K562 (cell line): ENCODE results near the gene PEX13. TPM values are rescaled to one million over a fixed set of nuclear protein-coding genes. Genes with fewer than 3 reads are reported as not detected.

ENCODE experiments used
- ATF3 ChIP-seq, 2 experiments: fragments of 450-650 bp in 1 of 2; sonication (generic) in 1 of 2; formaldehyde crosslinking in 1 of 2; IDR thresholded peaks in 1 of 2; conservative IDR thresholded peaks in 1 of 2; 2 replicates each; pipeline versions ENCODE4 v1.6.1 to v1.8.1; 2016 to 2023; ENCODE audit warnings: mild to moderate bottlenecking in 2 of 2, moderate library complexity in 2 of 2, inconsistent platforms in 1 of 2, missing genetic modification reagents in 1 of 2
- ESRRB ChIP-seq: fragments of 250-450 bp; sonication (Bioruptor Pico); IDR thresholded peaks from 2 replicates; pipeline ENCODE4 v1.5.0; 2020; ENCODE audit warnings: mild to moderate bottlenecking, moderate library complexity, borderline replicate concordance
- KDM5B ChIP-seq: fragments of 200-600 bp; sonication (generic); IDR thresholded peaks from 2 replicates; pipeline ENCODE4 v1.6.1; 2012; ENCODE audit warnings: low read depth, mild to moderate bottlenecking, moderate library complexity, low read length, control low read depth, inconsistent platforms; ENCODE audit not compliant: insufficient replicate concordance
- MLLT1 ChIP-seq, 2 experiments: fragments of 450-650 bp; IDR thresholded peaks; 2 replicates each; pipeline ENCODE4 v1.6.1; 2016
- NFRKB ChIP-seq: fragments of 450-650 bp; IDR thresholded peaks from 2 replicates; pipeline ENCODE4 v1.6.1; 2016; ENCODE audit warnings: low read depth
- PTRF ChIP-seq: fragments of 450-650 bp; IDR thresholded peaks from 2 replicates; pipeline ENCODE4 v1.6.1; 2016; ENCODE audit warnings: mild to moderate bottlenecking, missing genetic modification characterization, missing compliant biosample characterization
- TBP ChIP-seq: optimal IDR thresholded peaks from 2 replicates; pipeline ENCODE3; 2011; ENCODE audit warnings: low read depth, low read length, improper control_type of control experiment
- TCF15 ChIP-seq: fragments of 250-450 bp; sonication (Bioruptor Pico); IDR thresholded peaks from 2 replicates; pipeline ENCODE4 v1.8.0; 2022; ENCODE audit warnings: moderate library complexity, mild to moderate bottlenecking, inconsistent platforms
- TGIF2 ChIP-seq: sonication (generic); formaldehyde crosslinking; IDR thresholded peaks from 2 replicates; pipeline ENCODE4 v1.8.1; 2022; ENCODE audit warnings: mild to moderate bottlenecking, missing genetic modification reagents, moderate library complexity
- TOE1 ChIP-seq, 2 experiments: fragments of 450-650 bp in 1 of 2; sonication (generic) in 1 of 2; formaldehyde crosslinking in 1 of 2; IDR thresholded peaks; 2 replicates each; pipeline versions ENCODE4 v1.7.1 to v1.8.0; 2016 to 2022; ENCODE audit warnings: borderline replicate concordance in 2 of 2, mild to moderate bottlenecking in 2 of 2, antibody characterized with exemption in 1 of 2, inconsistent platforms in 1 of 2, low read depth in 1 of 2, missing genetic modification reagents in 1 of 2, moderate library complexity in 1 of 2
- ZBTB33 ChIP-seq: sonication (generic); formaldehyde crosslinking; IDR thresholded peaks from 2 replicates; pipeline ENCODE4 v1.8.1; 2023; ENCODE audit warnings: mild to moderate bottlenecking, missing genetic modification reagents
- ZNF318 ChIP-seq, 2 experiments: fragments of 450-650 bp; IDR thresholded peaks; 2 replicates each; pipeline ENCODE4 v1.6.1; 2016; ENCODE audit warnings: mild to moderate bottlenecking in 2 of 2, borderline replicate concordance in 1 of 2, low read depth in 1 of 2, moderate library complexity in 1 of 2
- polyA plus RNA-seq, 8 experiments: library from polyadenylated mRNA; depleted of rRNA in 4 of 8; stranded (reverse) in 5 of 8; unstranded in 3 of 8; fragments of >200 nt; fragmentation: Nextera tagmentation in 2 of 8; fragmentation: Illumina TruSeq in 1 of 8; extraction: Ambion mirVana in 2 of 8; extraction: Trizol in 1 of 8; gene quantifications; 2 replicates each; pipeline versions ENCODE4 v1.2.1 to v1.2.3, GENCODE V29; 2011 to 2014; ENCODE audit warnings: inconsistent platforms in 1 of 8, missing spikeins in 1 of 8
- total RNA-seq, 7 experiments: library from RNA; depleted of rRNA in 6 of 7; stranded (reverse); fragments of >200 nt in 6 of 7; fragmentation: Illumina TruSeq in 2 of 7; extraction: Trizol in 2 of 7; gene quantifications; 2 replicates each; pipeline versions ENCODE4 v1.2.1 to v1.2.3, GENCODE V29; 2011 to 2021; ENCODE audit warnings: low replicate concordance in 1 of 7

The PEX13 gene
- total and polyA plus RNA-seq, 9 of the 15 experiments (the other 6 are each of a cell fraction or from before 2014, with no cell fraction given) = 4.0 to 30.4 (median 18.8) TPM

GRCh38 chr2:61017003-61017555 is 441 bp upstream of the PEX13 start (continued):
- TF ChIP-seq ZNF318 (IDR thresholded peaks at IDR 0.05; ENCODE audit: borderline replicate concordance in 1 of 2, low read depth in 1 of 2) (0 out of 4 replicates have a peak, but pooled peaks of 1 of the 2 experiments have one; percentile 46), TGIF2 (CRISPR knock-in tag) (no peak), TBP (peak; percentile 70), KDM5B (peak; percentile 45), MLLT1 (IDR thresholded peaks at IDR 0.05) (no peak), ESRRB (no peak), ZBTB33 (CRISPR knock-in tag) (no peak), TOE1 (IDR thresholded peaks at IDR 0.05; ENCODE audit: borderline replicate concordance) (peak; percentile 97), TOE1 (CRISPR knock-in tag; IDR thresholded peaks at IDR 0.05; ENCODE audit: borderline replicate concordance, low read depth) (no peak), TCF15 (CRISPR knock-in tag) (no peak), ATF3 (IDR thresholded peaks at IDR 0.05) (no peak; the same call in 1 of the 2 replicates), ATF3 (CRISPR knock-in tag; conservative IDR thresholded peaks at IDR 0.05) (0 out of 2 replicates have a peak, but pooled peaks have one; percentile 13), PTRF (tag) (no peak), NFRKB (peak; percentile 97)
